Heart right ventricle (tissue), 16 donors: Measurements from ENCODE around the gene SLC25A42. TPM values are rescaled to one million over a fixed set of nuclear protein-coding genes. Genes with fewer than 3 reads are reported as not detected.

Experiments
- ATAC-seq, 8 donors: fragments of 200-7000 bp; cut with Tn5 transposase; one replicate each; pipeline ENCODE4 v1.9.1; 2020; ENCODE audit warnings: mild to moderate bottlenecking in 8 of 8, moderate library complexity in 8 of 8, moderate number of reproducible peaks in 1 of 8
- DNase-seq, 2 donors: peaks; one replicate each; pipeline ENCODE4 v3.0.0-alpha.2; 2020
- H3K27ac ChIP-seq, 10 donors: fragments of 200-600 bp; sonication (generic) in 2 of 10; one replicate each; pipeline versions ENCODE4 v1.5.0 to v1.8.0; 2020 to 2022; ENCODE audit warnings: mild to moderate bottlenecking in 3 of 10
- H3K27me3 ChIP-seq, 7 donors: fragments of 200-600 bp; one replicate each; pipeline ENCODE4 v1.8.0; 2021 to 2022; ENCODE audit warnings: mild to moderate bottlenecking in 2 of 7
- H3K36me3 ChIP-seq, 9 donors: fragments of 200-600 bp; sonication (generic) in 1 of 9; one replicate each; pipeline versions ENCODE4 v1.5.0 to v1.8.0; 2020 to 2022; ENCODE audit warnings: mild to moderate bottlenecking in 2 of 9
- H3K4me1 ChIP-seq, 9 donors: fragments of 200-600 bp; sonication (generic) in 1 of 9; one replicate each; pipeline versions ENCODE4 v1.5.0 to v1.8.0; 2020 to 2022; ENCODE audit warnings: mild to moderate bottlenecking in 4 of 9
- H3K4me3 ChIP-seq, 10 donors: fragments of 200-600 bp; sonication (generic) in 2 of 10; one replicate each; pipeline versions ENCODE4 v1.5.0 to v1.8.0; 2020 to 2022; ENCODE audit warnings: mild to moderate bottlenecking in 7 of 10, moderate library complexity in 2 of 10
- H3K9me3 ChIP-seq, 11 donors: fragments of 200-600 bp in 10 of 11; sonication (generic) in 2 of 11; one replicate each; pipeline versions ENCODE4 v1.5.0 to v1.8.0; 2013 to 2022; ENCODE audit warnings: mild to moderate bottlenecking in 2 of 11, control low read depth in 1 of 11, moderate library complexity in 1 of 11
- WGBS, 2 donors: extraction: QIAGEN DNeasy Blood & Tissue Kit; methylation state at CpG; one replicate each; pipeline ENCODE4 v1.1.7; 2013; ENCODE audit warnings: inconsistent platforms in 1 of 2; 5-methylcytosine and 5-hydroxymethylcytosine counted together
- intact Hi-C, 10 donors: fragments of 100-400 bp; cut with DNase I; formaldehyde crosslinking; loops; one replicate each; pipeline versions ENCODE4 v1.11.1 to v1.14.2; 2022
- polyA plus RNA-seq, 2 donors: library from polyadenylated mRNA; stranded (reverse); fragments of 200-250 nt; gene quantifications; one replicate each; pipeline ENCODE4 v1.2.3, GENCODE V29; 2013
- total RNA-seq, 10 donors: library from RNA; stranded (reverse); fragmentation: NEBNext Ultra II Directional in 3 of 10; extraction: Animal tissue kit (Norgen Biotek cat#: 25700) in 3 of 10; gene quantifications; one replicate each; pipeline versions ENCODE4 v1.2.1 to v1.2.4, GENCODE V29; 2021 to 2023
- TF ChIP-seq, protein P1 (sequence below), 9 donors: fragments of 200-600 bp; sonication (generic) in 2 of 9; IDR thresholded peaks; one replicate each; pipeline versions ENCODE4 v1.5.0 to v1.8.0; 2021 to 2022; ENCODE audit warnings: antibody characterized with exemption in 9 of 9, mild to moderate bottlenecking in 5 of 9, moderate library complexity in 1 of 9
- donor health status: Arrhythmogenic right ventricular cardiomyopathy.
- donor health status: ischemic (EF 13 %, LVEDD 7.1; RV severe dilation, severe dysfunction).
- donor health status: healthy with polysubstance abuse.
- donor health status: DM: no; HTN: yes; CAD: no.
- donor health status: DM: no; HTN: no; CAD: no.
- donor health status: ischemic (EF 25% LVEDD 6.9; RV normal size, moderate dysfunction).
- donor health status: ischemic (EF 25% LVEDD 5.7; RV mildly dilated, moderate dysfunction).
- donor health status: healthy.
- donor health status: DM: yes; HTN: yes; CAD: no.
- donor health status: Ischemic cardiomyopathy.
- donor health status: ischemic (EF 35%, LVEDD 5.7; RV mildly dilated, moderate dysfunction).
- donor health status: nonischemic (EF 11% LVEDD 7.7; RV severe dilation, severe dysfunction).
- donor health status: DM: yes; HTN: yes; CAD: no.
- donor health status: PGD.
- donor health status: ischemic (EF 29% LVEDD 5.4; RV normal size, mild dysfunction).
- donor health status: nonischemic (EF 23%, LVEDD 6.1; RV moderate dilation, normal function).

The SLC25A42 gene
- total and polyA plus RNA-seq, 12 donors, result 15.7 to 24.1 (median 18.2) TPM

DNA sequence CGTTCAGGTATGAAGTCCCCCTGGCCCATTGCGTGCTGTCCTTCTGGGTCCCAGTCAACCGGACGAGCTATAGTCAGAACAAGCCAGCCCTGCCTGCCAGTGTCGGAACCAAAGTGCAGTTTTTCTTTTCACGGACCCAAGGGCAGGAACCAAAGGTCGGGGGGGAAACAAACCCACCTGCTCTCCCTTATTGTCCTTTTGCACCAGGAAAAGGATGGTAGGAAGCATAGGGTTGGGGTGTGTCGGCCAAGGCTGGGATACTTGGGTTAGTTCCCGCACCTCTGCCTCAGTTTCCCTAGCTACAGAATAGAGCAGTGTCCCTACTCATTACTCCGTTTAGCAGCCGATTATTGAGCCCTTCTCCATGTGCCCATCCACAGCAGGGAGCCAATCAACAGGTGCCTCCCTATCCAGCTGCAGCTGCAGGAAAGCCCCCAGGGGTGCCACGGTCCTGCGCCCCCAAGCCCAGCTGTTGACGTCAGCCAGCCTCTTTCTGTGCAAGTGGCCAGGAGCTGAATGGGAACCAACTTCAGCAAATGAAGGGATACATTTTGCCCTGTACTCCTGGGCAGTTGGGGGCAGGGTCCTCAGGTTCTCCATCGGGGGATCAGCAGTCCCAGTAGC lies 9.4 kb upstream of the SLC25A42 start:
- no peaks in the 10 kb centered on the region for H3K9me3 ChIP-seq
- intact Hi-C loops, result loop anchor here in 8 of 10 donors (1.0 to 10.0 kb wide), 6 partner anchors 50 to 128 kb away; partner anchors contain the start of gene TMEM161A (in 4 of the 8)
- no peaks in the 10 kb centered on the region for H3K27me3 ChIP-seq
- no peak overlapping the region for H3K4me3 ChIP-seq
- DNase-seq, result no peak
- TF ChIP-seq, protein P1, sequence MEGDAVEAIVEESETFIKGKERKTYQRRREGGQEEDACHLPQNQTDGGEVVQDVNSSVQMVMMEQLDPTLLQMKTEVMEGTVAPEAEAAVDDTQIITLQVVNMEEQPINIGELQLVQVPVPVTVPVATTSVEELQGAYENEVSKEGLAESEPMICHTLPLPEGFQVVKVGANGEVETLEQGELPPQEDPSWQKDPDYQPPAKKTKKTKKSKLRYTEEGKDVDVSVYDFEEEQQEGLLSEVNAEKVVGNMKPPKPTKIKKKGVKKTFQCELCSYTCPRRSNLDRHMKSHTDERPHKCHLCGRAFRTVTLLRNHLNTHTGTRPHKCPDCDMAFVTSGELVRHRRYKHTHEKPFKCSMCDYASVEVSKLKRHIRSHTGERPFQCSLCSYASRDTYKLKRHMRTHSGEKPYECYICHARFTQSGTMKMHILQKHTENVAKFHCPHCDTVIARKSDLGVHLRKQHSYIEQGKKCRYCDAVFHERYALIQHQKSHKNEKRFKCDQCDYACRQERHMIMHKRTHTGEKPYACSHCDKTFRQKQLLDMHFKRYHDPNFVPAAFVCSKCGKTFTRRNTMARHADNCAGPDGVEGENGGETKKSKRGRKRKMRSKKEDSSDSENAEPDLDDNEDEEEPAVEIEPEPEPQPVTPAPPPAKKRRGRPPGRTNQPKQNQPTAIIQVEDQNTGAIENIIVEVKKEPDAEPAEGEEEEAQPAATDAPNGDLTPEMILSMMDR (IDR thresholded peaks at IDR 0.05), result no peak
- 95 to 96% methylated on average over 15 of the region's 15 CpGs for WGBS, 2 donors
- peaks cover 0 to 2% (median 0%) of the 10 kb centered on the region in 9 donors for H3K4me1 ChIP-seq
- ATAC-seq, result no peak
- H3K36me3 ChIP-seq, result peaks cover 0 to 91% (median 25%) of the 10 kb centered on the region in 9 donors
- no peak overlapping the region for H3K27ac ChIP-seq

DNA sequence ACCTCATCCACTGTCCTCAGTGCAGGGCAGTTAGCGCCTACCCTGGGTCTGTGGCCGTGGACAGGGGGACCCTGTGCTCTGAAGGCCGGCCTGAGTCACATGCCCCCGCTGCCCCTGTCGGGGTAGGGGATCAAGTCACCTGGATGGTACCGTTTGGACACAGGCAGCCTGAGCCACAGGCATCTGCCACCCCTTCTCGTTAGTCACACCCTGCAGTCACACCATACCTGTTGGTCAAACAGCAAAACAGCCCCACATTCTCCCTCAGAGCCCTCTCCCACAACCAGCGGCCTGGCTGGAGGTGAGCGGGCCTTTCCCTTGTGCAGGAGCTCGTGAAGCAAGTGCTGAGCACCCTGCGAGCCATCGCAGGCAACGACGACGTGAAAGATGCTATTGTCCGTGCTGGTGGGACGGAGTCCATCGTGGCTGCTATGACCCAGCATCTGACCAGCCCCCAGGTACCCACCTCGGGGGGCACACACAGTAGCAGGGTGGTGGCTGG lies 8.8 kb upstream of the SLC25A42 start:
- Histone ChIP-seq H3K9me3 (no peaks in the 10 kb centered on the region), H3K27me3 (no peaks in the 10 kb centered on the region), H3K4me3 (no peak overlapping the region), H3K4me1 (peaks cover 0 to 7% (median 0%) of the 10 kb centered on the region in 9 donors), H3K27ac (no peak overlapping the region), H3K36me3 (peaks cover 0 to 87% (median 25%) of the 10 kb centered on the region in 9 donors)
- TF ChIP-seq, protein P1 (IDR thresholded peaks at IDR 0.05), result no peak
- DNase-seq, result no peak
- ATAC-seq, result no peak
- intact Hi-C loops, result loop anchor here in 9 of 10 donors (1.0 to 10.0 kb wide), 6 partner anchors 50 to 127 kb away; partner anchors contain the start of gene TMEM161A (in 4 of the 9)
- 94 to 95% methylated on average over 19 of the region's 19 CpGs for WGBS, 2 donors

DNA sequence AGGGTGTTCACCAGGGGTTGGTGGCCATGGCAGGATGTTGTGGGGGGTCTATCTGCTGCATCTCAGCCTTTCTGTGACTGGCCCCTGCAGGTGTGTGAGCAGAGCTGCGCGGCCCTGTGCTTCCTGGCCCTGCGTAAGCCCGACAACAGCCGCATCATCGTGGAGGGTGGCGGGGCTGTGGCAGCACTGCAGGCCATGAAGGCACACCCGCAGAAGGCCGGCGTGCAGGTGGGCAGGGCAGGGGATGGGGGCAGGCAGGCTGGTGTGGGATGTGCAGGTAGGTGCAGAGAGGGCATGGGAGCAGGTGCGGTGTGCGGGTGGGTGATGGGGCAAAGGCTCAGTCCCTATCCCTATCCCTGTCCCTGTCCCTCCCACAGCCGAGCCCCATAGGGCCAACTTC lies 8.1 kb upstream of the SLC25A42 start:
- Histone ChIP-seq H3K27me3 (no peaks in the 10 kb centered on the region), H3K27ac (no peak overlapping the region), H3K4me1 (peaks cover 0 to 9% (median 0%) of the 10 kb centered on the region in 9 donors), H3K4me3 (no peak overlapping the region), H3K36me3 (peaks cover 0 to 79% (median 25%) of the 10 kb centered on the region in 9 donors), H3K9me3 (no peaks in the 10 kb centered on the region)
- no peak for ATAC-seq
- 95 to 97% methylated on average over 13 of the region's 13 CpGs for WGBS, 2 donors
- intact Hi-C loops, result loop anchor here in 6 of 10 donors (2.0 to 10.0 kb wide), 4 partner anchors 49 to 89 kb away; partner anchors contain the start of gene TMEM161A (in 4 of the 6)
- TF ChIP-seq, protein P1 (IDR thresholded peaks at IDR 0.05), result no peak
- no peak for DNase-seq

DNA sequence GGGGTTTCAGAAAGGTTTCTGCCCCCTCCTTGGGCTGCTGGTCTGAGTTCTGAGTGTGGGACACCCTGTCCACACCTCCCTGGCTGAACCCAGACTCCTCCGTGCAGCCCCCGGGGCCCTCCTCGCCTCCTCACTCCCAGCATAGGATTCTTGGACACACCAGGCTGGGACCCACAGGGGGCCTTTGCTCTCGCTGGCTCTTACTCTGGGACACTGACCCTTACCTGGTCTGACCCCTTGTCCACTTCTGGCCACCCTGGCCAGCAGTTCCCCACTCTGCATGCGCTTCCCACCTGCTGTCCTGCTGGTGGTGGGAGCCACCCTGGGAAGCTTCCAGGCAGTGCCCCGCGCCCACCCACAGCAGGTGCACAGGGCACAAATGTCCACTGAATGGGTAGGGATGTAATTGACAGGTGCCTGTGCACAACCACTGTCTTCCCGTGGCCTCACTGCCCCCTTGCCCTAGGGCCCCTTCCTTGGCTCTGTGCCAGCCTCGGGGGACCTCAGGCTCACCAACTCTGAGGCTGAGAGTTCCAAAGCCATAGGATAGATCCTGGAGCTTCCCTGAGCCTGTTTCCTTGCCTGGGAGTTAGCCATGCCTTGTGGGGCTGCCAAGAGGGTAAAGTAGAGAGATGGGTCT lies 7.0 kb upstream of the SLC25A42 start:
- intact Hi-C loops, result loop anchor here in 2 of 10 donors (5.0 to 10.0 kb wide), 3 partner anchors 48 to 88 kb away; no protein-coding TSS in a partner anchor
- TF ChIP-seq, protein P1 (IDR thresholded peaks at IDR 0.05), result no peak
- no peaks in the 10 kb centered on the region for H3K27me3 ChIP-seq
- no peaks in the 10 kb centered on the region for H3K9me3 ChIP-seq
- no peak overlapping the region for H3K27ac ChIP-seq
- peaks cover 0 to 10% (median 7%) of the 10 kb centered on the region in 9 donors for H3K4me1 ChIP-seq
- peaks cover 0 to 71% (median 22%) of the 10 kb centered on the region in 9 donors for H3K36me3 ChIP-seq
- WGBS, 2 donors, result 78 to 82% methylated on average over 9 of the region's 9 CpGs
- no peak for ATAC-seq
- no peak overlapping the region for H3K4me3 ChIP-seq
- no peak for DNase-seq
